22Rv1 (cell line): ENCODE data around the gene FUT8.
"Not testable (repeated sequence)": the region's sequence is repeated elsewhere in the genome, so short reads cannot be mapped to it uniquely, and the experiment has no call there.

ENCODE experiments used
- H3K27ac ChIP-seq: fragments of 450-650 bp; 2 replicates; pipeline ENCODE4 v1.5.1; 2017
- CTCF ChIP-seq: fragments of 450-650 bp; IDR thresholded peaks from 2 replicates; pipeline ENCODE4 v1.5.1; 2017; ENCODE audit warnings: mild to moderate bottlenecking
- ZFX ChIP-seq: fragments of 450-650 bp; IDR thresholded peaks from 2 replicates; pipeline ENCODE4 v1.6.1; 2017; ENCODE audit warnings: antibody characterized with exemption, borderline replicate concordance

FUT8 gene

GRCh38 chr14:65453807-65454480 is 41.4 kb downstream of the FUT8 start:
- TF ChIP-seq CTCF (no peak), ZFX (no peak)
- H3K27ac ChIP-seq: no peak overlapping the region

GRCh38 chr14:65456247-65456646 is 43.7 kb downstream of the FUT8 start:
- no peak overlapping the region for H3K27ac ChIP-seq
- no peak for TF ChIP-seq ZFX
- no peak for TF ChIP-seq CTCF

- TF ChIP-seq ZFX: no peak
- TF ChIP-seq CTCF: no peak
- H3K27ac ChIP-seq: no peak overlapping the region
Measured at GRCh38 chr14:65461730-65462129, 49.2 kb downstream of the FUT8 start.

- no peak overlapping the region for H3K27ac ChIP-seq
- no peak for TF ChIP-seq ZFX
- no peak for TF ChIP-seq CTCF
Measured at GRCh38 chr14:65462411-65462810, 49.9 kb downstream of the FUT8 start.

- no peak overlapping the region for H3K27ac ChIP-seq
- TF ChIP-seq CTCF (no peak), ZFX (no peak)
Measured at GRCh38 chr14:65465584-65465983, 53.1 kb downstream of the FUT8 start.

- H3K27ac ChIP-seq: not testable (repeated sequence)
Measured at GRCh38 chr14:65467926-65468325, 55.4 kb downstream of the FUT8 start.

- H3K27ac ChIP-seq: no peak overlapping the region
- TF ChIP-seq CTCF (no peak), ZFX (no peak)
Measured at GRCh38 chr14:65469903-65470302, 57.4 kb downstream of the FUT8 start.

- H3K27ac ChIP-seq: no peak overlapping the region
- no peak for TF ChIP-seq CTCF
- TF ChIP-seq ZFX: no peak
Measured at GRCh38 chr14:65470404-65470880, 57.9 kb downstream of the FUT8 start.
